IPS-18a (cell line): ENCODE data around the gene DCLK2.

Experiments
- H3K27ac ChIP-seq: one replicate; pipeline ENCODE4 v1.5.1; 2013; ENCODE audit warnings: low read length
- H3K27me3 ChIP-seq: one replicate; pipeline ENCODE4 v1.6.1; 2013; ENCODE audit warnings: mild to moderate bottlenecking, low read length; ENCODE audit not compliant: control insufficient read depth, insufficient read depth
- H3K36me3 ChIP-seq: one replicate; pipeline ENCODE4 v1.6.1; 2013; ENCODE audit warnings: low read depth, low read length; ENCODE audit not compliant: control insufficient read depth
- H3K4me1 ChIP-seq: one replicate; pipeline ENCODE4 v1.6.1; 2013; ENCODE audit warnings: low read depth, low read length; ENCODE audit not compliant: control insufficient read depth
- H3K4me3 ChIP-seq: one replicate; pipeline ENCODE4 v1.5.1; 2013; ENCODE audit warnings: low read length
- H3K9ac ChIP-seq: one replicate; pipeline ENCODE4 v1.6.1; 2013; ENCODE audit warnings: mild to moderate bottlenecking, low read length, moderate library complexity
- H3K9me3 ChIP-seq: one replicate; pipeline ENCODE4 v1.6.1; 2013; ENCODE audit warnings: low read depth, low read length; ENCODE audit not compliant: control insufficient read depth

Gene DCLK2

DNA sequence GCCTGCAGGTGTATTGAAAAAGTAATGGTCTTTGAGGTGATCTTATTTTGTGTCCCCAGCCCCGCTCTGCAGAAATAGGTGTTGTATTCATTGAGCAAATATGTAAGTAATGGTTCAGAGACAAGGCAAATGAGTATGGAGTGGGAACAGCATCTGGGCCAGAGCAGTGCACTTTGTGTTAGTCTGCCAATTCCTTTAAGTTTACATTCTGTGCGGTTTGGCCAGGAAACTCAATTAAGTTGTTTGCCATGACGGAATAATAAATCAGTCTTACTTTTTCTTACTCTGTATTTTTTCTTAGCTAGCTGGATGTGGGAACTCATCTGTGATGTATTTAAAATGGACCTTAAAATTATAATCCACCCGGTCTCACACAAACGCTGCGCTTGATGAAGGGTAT, 12.6 kb downstream of the DCLK2 start:
- H3K9ac ChIP-seq: no peak overlapping the region
- H3K27me3 ChIP-seq: no peaks in the 10 kb centered on the region
- no peaks in the 10 kb centered on the region for H3K4me1 ChIP-seq
- H3K27ac ChIP-seq: no peak overlapping the region
- no peaks in the 10 kb centered on the region for H3K9me3 ChIP-seq
- H3K4me3 ChIP-seq: no peak overlapping the region
- no peaks in the 10 kb centered on the region for H3K36me3 ChIP-seq

DNA sequence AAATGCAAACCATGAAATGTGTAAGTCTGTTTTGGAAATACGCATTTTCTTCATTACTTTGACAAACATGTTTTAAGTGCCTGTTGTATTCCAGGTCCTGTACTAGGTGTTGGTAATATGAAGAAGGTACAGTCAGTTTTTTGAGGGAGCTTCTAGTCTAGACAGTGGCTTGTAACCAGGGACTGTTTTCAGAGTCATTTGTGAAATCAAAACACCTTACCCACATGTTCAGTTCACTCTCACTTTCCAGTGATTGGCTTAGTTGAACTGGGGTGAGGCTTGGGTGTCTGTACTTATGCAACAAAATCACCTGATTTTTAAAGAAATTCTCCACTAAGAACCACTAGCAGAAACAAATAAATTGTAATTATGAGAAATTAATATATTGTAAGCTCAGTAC, 16.4 kb downstream of the DCLK2 start:
- no peaks in the 10 kb centered on the region for H3K36me3 ChIP-seq
- no peaks in the 10 kb centered on the region for H3K4me1 ChIP-seq
- H3K27me3 ChIP-seq: no peaks in the 10 kb centered on the region
- H3K27ac ChIP-seq: no peak overlapping the region
- H3K9me3 ChIP-seq: no peaks in the 10 kb centered on the region
- no peak overlapping the region for H3K9ac ChIP-seq
- H3K4me3 ChIP-seq: no peak overlapping the region

DNA sequence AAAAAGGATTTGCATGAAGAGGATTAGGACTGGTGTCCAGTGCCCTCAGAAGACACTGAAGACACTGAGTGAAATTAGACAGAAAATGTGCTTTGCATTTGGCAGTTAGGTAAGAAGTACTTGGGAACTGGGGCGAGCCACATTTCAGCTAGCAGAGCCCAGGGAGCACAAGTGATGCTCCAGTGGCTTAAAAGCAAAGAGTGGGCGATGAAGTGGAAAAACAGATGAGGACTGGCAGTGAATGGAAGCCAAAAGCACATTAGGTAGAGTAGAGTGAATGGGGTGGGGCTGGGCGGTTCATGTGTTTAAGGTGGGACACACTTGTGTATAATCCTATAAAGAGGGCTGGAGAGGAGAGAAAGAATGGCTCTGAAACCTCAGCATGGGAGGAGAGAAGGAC, 18.4 kb downstream of the DCLK2 start:
- Histone ChIP-seq H3K36me3 (no peaks in the 10 kb centered on the region), H3K27me3 (no peaks in the 10 kb centered on the region), H3K27ac (no peak overlapping the region), H3K9me3 (no peaks in the 10 kb centered on the region), H3K4me1 (no peaks in the 10 kb centered on the region), H3K9ac (no peak overlapping the region), H3K4me3 (no peak overlapping the region)

- Histone ChIP-seq H3K4me1 (no peaks in the 10 kb centered on the region), H3K27ac (no peak overlapping the region), H3K36me3 (no peaks in the 10 kb centered on the region), H3K4me3 (no peak overlapping the region), H3K27me3 (no peaks in the 10 kb centered on the region), H3K9ac (no peak overlapping the region), H3K9me3 (no peaks in the 10 kb centered on the region)
Observed at GRCh38 chr4:150098214-150098613, 20.0 kb downstream of the DCLK2 start.

DNA sequence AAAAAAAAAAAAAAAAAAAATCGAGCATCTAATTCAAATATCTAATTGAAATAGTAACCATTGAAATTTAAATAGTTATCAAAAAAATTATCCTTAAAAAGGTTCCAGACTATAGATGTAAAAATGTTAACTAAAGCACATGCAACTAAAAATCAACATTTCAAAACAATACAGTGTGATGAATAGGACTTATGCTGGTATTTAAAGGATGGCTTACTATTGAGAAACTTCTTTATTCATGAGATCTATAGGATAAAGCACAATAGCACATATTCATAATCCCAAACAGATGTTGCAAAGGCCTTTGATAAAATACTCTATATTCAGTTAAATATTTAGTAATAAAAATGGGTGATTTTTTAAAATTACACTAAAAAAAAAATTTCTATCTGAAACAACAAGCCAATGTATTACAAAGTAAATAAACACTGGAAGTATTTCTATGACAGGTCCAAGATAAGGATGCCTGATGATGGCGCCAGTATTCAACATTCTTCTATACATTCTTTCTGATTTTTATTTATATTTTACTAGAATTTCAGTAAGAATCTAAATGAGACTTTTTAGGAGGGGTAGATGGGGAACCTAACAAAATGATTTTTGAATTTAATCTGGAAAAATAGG, 26.3 kb downstream of the DCLK2 start:
- H3K4me3 ChIP-seq: no peak overlapping the region
- no peaks in the 10 kb centered on the region for H3K27me3 ChIP-seq
- no peaks in the 10 kb centered on the region for H3K4me1 ChIP-seq
- no peak overlapping the region for H3K27ac ChIP-seq
- no peaks in the 10 kb centered on the region for H3K36me3 ChIP-seq
- no peak overlapping the region for H3K9ac ChIP-seq
- H3K9me3 ChIP-seq: no peaks in the 10 kb centered on the region

DNA sequence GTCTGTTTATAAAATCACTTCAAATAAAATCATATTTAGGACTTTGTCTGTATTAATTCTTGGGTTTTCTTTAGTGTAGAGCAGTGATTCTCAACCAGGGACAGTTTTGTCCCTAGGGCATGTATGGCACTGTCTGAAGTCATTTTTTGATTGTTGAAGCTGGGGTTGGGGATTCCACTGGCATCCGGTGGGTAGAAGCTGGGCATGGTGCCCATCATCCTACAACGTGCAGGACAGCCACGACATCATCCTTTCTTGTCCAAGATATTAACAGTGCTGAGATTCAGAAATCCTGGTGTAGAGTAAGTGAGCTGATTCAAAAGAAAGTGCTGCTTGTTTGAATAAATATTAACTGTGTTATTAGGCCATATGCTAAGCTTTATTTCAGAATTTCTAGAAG, 28.6 kb downstream of the DCLK2 start:
- H3K27me3 ChIP-seq: no peaks in the 10 kb centered on the region
- no peak overlapping the region for H3K9ac ChIP-seq
- H3K9me3 ChIP-seq: no peaks in the 10 kb centered on the region
- no peaks in the 10 kb centered on the region for H3K4me1 ChIP-seq
- no peaks in the 10 kb centered on the region for H3K36me3 ChIP-seq
- H3K27ac ChIP-seq: no peak overlapping the region
- H3K4me3 ChIP-seq: no peak overlapping the region

DNA sequence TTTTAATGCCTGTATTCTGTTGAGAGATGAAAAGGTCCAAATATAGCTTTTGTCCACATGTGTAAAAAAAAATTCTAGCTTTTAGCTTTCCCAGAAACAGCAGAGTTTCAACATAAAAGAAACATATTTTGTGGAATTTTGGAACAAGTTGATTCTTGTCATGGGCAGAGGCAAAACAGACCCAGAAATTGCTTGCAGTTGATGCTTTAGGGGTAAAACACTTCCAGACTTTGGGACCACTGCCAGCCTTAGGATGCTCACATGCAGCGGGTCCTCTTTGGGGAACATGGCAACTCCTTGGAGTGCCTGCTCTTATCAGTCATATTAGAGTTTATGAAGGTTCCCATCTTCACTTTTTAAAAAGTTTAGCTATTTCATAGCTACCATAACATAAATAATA, 30.4 kb downstream of the DCLK2 start:
- H3K27ac ChIP-seq: no peak overlapping the region
- no peaks in the 10 kb centered on the region for H3K27me3 ChIP-seq
- no peaks in the 10 kb centered on the region for H3K36me3 ChIP-seq
- no peaks in the 10 kb centered on the region for H3K9me3 ChIP-seq
- no peak overlapping the region for H3K9ac ChIP-seq
- H3K4me1 ChIP-seq: no peaks in the 10 kb centered on the region
- no peak overlapping the region for H3K4me3 ChIP-seq

DNA sequence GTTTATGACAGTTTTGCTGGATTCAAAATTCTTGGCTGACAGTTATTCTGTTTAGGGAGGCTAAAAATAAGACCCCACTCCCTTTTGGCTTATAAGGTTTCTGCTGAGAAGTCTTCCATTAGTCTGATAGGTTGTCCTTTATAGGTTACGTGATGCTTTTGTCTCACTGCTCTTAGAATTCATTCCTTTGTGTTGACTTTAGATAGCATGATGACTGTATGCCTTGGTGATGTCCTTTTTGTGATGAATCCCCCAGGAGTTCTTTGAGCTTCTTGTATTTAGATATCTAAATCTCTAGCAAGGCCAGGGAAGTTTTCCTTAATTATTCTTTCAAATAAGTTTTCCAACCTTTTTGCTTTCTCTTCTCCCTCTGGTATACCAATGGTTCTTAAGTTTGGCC, 36.4 kb downstream of the DCLK2 start:
- Histone ChIP-seq H3K27ac (no peak overlapping the region), H3K4me1 (no peaks in the 10 kb centered on the region), H3K9ac (no peak overlapping the region), H3K27me3 (no peaks in the 10 kb centered on the region), H3K36me3 (no peaks in the 10 kb centered on the region), H3K4me3 (no peak overlapping the region), H3K9me3 (no peaks in the 10 kb centered on the region)

DNA sequence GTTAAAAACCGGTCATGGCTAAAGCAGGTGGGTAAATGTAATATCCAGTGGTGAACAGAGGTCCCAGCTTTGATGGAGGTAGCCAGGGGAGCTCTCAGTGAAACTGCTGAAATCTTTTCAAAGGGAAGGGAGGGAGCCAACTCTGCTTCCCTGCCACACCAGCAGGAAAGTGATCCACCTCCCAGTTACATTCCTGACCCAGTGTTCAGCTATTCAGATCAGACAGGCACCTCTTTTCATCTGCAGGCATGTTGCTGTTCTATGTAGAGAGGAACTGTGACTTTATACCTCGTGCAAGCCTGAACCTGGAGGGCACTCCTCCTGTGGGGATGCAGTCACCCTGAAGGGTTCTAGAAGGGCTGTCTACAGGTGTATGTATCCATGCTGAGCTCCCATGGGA, 37.6 kb downstream of the DCLK2 start:
- Histone ChIP-seq H3K27me3 (no peaks in the 10 kb centered on the region), H3K9me3 (no peaks in the 10 kb centered on the region), H3K4me3 (no peak overlapping the region), H3K36me3 (no peaks in the 10 kb centered on the region), H3K27ac (no peak overlapping the region), H3K9ac (no peak overlapping the region), H3K4me1 (no peaks in the 10 kb centered on the region)

GRCh38 chr4:150116506-150116905, 38.3 kb downstream of the DCLK2 start:
- Histone ChIP-seq H3K9ac (no peak overlapping the region), H3K4me3 (no peak overlapping the region)

GRCh38 chr4:150117094-150117493, 38.8 kb downstream of the DCLK2 start:
- Histone ChIP-seq H3K27me3 (no peaks in the 10 kb centered on the region), H3K27ac (no peak overlapping the region), H3K4me3 (no peak overlapping the region), H3K36me3 (no peaks in the 10 kb centered on the region), H3K4me1 (no peaks in the 10 kb centered on the region), H3K9ac (no peak overlapping the region), H3K9me3 (no peaks in the 10 kb centered on the region)

More at GRCh38 chr4:150116506-150116905, 38.3 kb downstream of the DCLK2 start:
- Histone ChIP-seq H3K27me3 (no peaks in the 10 kb centered on the region), H3K36me3 (no peaks in the 10 kb centered on the region), H3K9me3 (no peaks in the 10 kb centered on the region), H3K27ac (no peak overlapping the region), H3K4me1 (no peaks in the 10 kb centered on the region)

DNA sequence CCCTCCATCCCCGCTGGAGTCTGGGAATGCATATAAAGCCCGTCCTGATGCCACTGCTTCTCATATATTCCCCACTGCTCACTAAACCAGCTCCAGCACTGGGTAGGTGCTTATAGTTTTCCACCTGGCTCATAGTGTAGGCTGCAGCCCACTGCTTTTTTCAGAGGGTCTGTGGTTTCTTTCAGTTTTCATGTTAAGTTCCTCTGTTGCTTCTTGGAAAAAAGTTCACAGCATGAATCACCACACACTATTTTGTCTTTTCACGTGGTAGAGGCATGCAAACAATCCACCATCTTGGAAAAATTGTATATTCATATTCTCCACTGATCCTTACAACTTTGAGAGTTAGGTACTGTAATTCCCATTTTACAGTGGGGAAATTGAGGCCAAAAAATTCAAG, 39.4 kb downstream of the DCLK2 start:
- H3K4me3 ChIP-seq: no peak overlapping the region
- no peaks in the 10 kb centered on the region for H3K4me1 ChIP-seq
- H3K9me3 ChIP-seq: no peaks in the 10 kb centered on the region
- no peaks in the 10 kb centered on the region for H3K27me3 ChIP-seq
- no peak overlapping the region for H3K27ac ChIP-seq
- H3K36me3 ChIP-seq: no peaks in the 10 kb centered on the region
- H3K9ac ChIP-seq: no peak overlapping the region
